ENCODE results near the gene CRACR2B. TPM values are rescaled to one million over a fixed set of nuclear protein-coding genes. Genes with fewer than 3 reads are reported as not detected.

The CRACR2B gene
- polyA plus RNA-seq, 3 donors = 1.0 to 11.0 (median 1.4) TPM

DNA sequence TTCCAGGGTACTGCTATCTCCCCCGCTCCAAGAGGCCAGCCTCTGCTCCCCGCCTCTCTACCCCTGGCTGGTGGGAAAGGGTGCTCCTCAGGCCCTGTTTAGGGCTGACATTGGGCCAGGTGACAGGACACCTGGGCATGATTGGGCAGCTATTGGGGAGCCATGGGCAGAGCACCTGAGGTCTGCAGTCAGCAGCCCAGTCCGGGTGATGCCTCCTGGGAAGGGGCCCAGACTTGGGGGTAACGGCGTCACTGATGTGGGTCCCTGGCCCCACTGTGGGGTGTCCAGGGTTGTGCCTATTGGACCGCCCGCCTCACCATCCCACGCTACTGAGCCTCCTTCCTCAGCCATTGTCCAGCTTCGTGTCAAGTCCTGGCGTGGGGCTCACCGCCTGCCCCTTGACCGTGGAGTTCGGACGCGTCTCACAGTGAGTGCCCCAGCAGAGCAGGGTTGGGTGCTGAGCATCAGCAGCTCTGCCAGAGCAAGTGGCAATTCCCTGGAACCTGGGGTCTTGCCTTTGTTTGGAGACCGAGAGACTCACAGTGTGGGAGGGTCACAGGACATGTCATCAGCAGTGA lies 47.7 kb upstream of the CRACR2B start:
- Histone ChIP-seq H3K27me3 (ENCODE audit: control insufficient read depth in 2 of 2, insufficient read depth in 2 of 2, low read length in 2 of 2) (no peaks in the 10 kb centered on the region), H2AFZ (ENCODE audit: insufficient read depth, low read depth, low read length, poor library complexity, severe bottlenecking) (no peak overlapping the region), H3K27ac (ENCODE audit: low read depth in 1 of 2, low read length in 2 of 2) (no peak overlapping the region), H3K79me2 (ENCODE audit: insufficient read depth, low read length) (peaks cover 37% of the 10 kb centered on the region), H4K20me1 (ENCODE audit: insufficient read depth, low read length) (peaks cover 22% of the 10 kb centered on the region), H3K9ac (ENCODE audit: insufficient read depth, low read length, poor library complexity, severe bottlenecking) (no peak overlapping the region), H3K9me3 (replicated peaks in 1 of 2; ENCODE audit: control insufficient read depth in 1 of 2, insufficient read depth in 1 of 2, low read length in 2 of 2) (no peaks in the 10 kb centered on the region), H3K4me1 (ENCODE audit: control insufficient read depth in 1 of 2, insufficient read depth in 2 of 2, low read length in 2 of 2) (peaks cover 29 to 36% of the 10 kb centered on the region in 2 donors), H3K4me3 (replicated peaks in 1 of 3; ENCODE audit: low read depth in 2 of 3, low read length in 3 of 3) (no peak overlapping the region), H3K36me3 (replicated peaks in 1 of 2; ENCODE audit: control insufficient read depth in 1 of 2, insufficient read depth in 2 of 2, low read length in 2 of 2) (peaks cover 0 to 8% of the 10 kb centered on the region in 2 donors), H3K4me2 (replicated peaks; ENCODE audit: extremely low read depth, low read length, poor library complexity, severe bottlenecking) (no peak overlapping the region)
- H3K4me3 Mint-ChIP-seq = no peak overlapping the region
- WGBS (ENCODE audit: insufficient coverage) = over 99% methylated on average over 14 of the region's 16 CpGs
- intact Hi-C loops (cut with micrococcal nuclease) = no loop called here
- peaks cover 0 to 2% (median 0%) of the 10 kb centered on the region in 7 donors for H3K9me3 Mint-ChIP-seq
- peaks cover 3 to 13% (median 4%) of the 10 kb centered on the region in 3 donors for H3K27me3 Mint-ChIP-seq (ENCODE audit: low read depth in 3 of 3)
- no peak for DNase-seq
- H3K36me3 Mint-ChIP-seq = peaks cover 9 to 11% of the 10 kb centered on the region in 2 donors
- no peak overlapping the region for H3K27ac Mint-ChIP-seq
- peaks cover 37% of the 10 kb centered on the region for H3K4me1 Mint-ChIP-seq
- TF ChIP-seq, protein P1, sequence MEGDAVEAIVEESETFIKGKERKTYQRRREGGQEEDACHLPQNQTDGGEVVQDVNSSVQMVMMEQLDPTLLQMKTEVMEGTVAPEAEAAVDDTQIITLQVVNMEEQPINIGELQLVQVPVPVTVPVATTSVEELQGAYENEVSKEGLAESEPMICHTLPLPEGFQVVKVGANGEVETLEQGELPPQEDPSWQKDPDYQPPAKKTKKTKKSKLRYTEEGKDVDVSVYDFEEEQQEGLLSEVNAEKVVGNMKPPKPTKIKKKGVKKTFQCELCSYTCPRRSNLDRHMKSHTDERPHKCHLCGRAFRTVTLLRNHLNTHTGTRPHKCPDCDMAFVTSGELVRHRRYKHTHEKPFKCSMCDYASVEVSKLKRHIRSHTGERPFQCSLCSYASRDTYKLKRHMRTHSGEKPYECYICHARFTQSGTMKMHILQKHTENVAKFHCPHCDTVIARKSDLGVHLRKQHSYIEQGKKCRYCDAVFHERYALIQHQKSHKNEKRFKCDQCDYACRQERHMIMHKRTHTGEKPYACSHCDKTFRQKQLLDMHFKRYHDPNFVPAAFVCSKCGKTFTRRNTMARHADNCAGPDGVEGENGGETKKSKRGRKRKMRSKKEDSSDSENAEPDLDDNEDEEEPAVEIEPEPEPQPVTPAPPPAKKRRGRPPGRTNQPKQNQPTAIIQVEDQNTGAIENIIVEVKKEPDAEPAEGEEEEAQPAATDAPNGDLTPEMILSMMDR (IDR thresholded peaks at IDR 0.05) = no peak

DNA sequence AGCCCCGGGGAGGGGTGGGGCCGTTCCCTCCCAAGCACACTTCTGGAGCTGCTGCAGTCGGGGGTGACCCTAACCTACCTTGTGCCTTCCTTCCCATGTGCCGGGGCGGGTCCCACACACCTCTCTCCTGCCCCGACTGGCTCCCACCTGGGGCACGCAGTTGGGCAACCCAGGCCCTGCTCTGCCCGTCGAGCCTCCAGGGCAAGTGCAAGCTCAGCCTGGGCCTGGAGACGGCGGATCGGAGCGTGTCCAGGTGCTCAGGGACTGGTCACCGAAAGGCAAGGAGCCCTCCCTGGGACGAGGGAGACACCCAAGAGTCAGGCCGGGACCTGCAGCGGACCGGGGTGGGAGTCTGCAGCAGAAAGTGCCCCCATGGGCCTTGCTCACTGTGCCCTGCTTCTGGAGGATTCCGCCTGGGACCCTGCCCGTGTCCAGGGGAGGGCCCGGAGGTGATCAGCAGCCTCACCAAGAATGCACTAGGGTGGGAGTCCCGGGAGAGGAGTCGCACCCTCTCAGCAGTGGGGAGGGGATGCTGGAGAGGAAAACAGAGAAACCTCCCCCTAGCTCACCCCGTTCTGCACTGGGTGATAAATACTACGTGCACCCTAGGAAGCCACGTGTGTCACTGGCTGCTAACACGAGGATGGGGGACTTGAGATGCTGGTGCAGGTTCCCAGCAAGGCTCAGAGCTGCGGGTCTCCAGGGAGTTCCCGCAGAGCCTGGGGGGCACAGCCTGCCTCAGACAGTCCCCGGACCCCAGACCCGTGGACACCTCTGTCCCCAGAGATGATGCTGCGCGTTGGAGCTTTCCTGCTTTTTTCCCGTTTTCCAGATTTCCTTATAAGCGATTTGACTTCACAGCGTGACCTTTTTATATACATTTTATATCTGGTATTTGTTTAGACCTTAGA lies 45.2 kb upstream of the CRACR2B start:
- Mint-ChIP-seq H3K4me1 (peaks cover 23% of the 10 kb centered on the region), H3K4me3 (no peak overlapping the region), H3K27ac (no peak overlapping the region), H3K9me3 (peaks cover 0 to 2% (median 0%) of the 10 kb centered on the region in 7 donors), H3K36me3 (peaks cover 9 to 15% of the 10 kb centered on the region in 2 donors), H3K27me3 (ENCODE audit: low read depth in 3 of 3) (peaks cover 2 to 19% (median 4%) of the 10 kb centered on the region in 3 donors)
- H3K9me3 ChIP-seq (replicated peaks in 1 of 2; ENCODE audit: control insufficient read depth in 1 of 2, insufficient read depth in 1 of 2, low read length in 2 of 2) = no peaks in the 10 kb centered on the region
- peaks cover 17% of the 10 kb centered on the region for H3K79me2 ChIP-seq (ENCODE audit: insufficient read depth, low read length)
- no peak overlapping the region for H2AFZ ChIP-seq (ENCODE audit: insufficient read depth, low read depth, low read length, poor library complexity, severe bottlenecking)
- H3K9ac ChIP-seq (ENCODE audit: insufficient read depth, low read length, poor library complexity, severe bottlenecking) = no peak overlapping the region
- no peak overlapping the region for H3K4me2 ChIP-seq (replicated peaks; ENCODE audit: extremely low read depth, low read length, poor library complexity, severe bottlenecking)
- H3K27me3 ChIP-seq (ENCODE audit: control insufficient read depth in 2 of 2, insufficient read depth in 2 of 2, low read length in 2 of 2) = no peaks in the 10 kb centered on the region
- H4K20me1 ChIP-seq (ENCODE audit: insufficient read depth, low read length) = peaks cover 4% of the 10 kb centered on the region
- H3K36me3 ChIP-seq (replicated peaks in 1 of 2; ENCODE audit: control insufficient read depth in 1 of 2, insufficient read depth in 2 of 2, low read length in 2 of 2) = peaks cover 0 to 8% of the 10 kb centered on the region in 2 donors
- H3K4me1 ChIP-seq (ENCODE audit: control insufficient read depth in 1 of 2, insufficient read depth in 2 of 2, low read length in 2 of 2) = peaks cover 14 to 18% of the 10 kb centered on the region in 2 donors
- H3K4me3 ChIP-seq (replicated peaks in 1 of 3; ENCODE audit: low read depth in 2 of 3, low read length in 3 of 3) = no peak overlapping the region
- intact Hi-C loops (cut with micrococcal nuclease) = no loop called here
- 91% methylated on average over 25 of the region's 36 CpGs for WGBS (ENCODE audit: insufficient coverage)
- DNase-seq = no peak
- TF ChIP-seq, protein P1 (IDR thresholded peaks at IDR 0.05) = no peak
- H3K27ac ChIP-seq (ENCODE audit: low read depth in 1 of 2, low read length in 2 of 2) = no peak overlapping the region
